Measurements from ENCODE around the gene CHGA. TPM values are rescaled to one million over a fixed set of nuclear protein-coding genes. Genes with fewer than 3 reads are reported as not detected.

The CHGA gene
- total and polyA plus RNA-seq, 2 of the 8 experiments (the other 6 are each of a cell fraction or from before 2014, with no cell fraction given) = 17.5 to 28.2 TPM

GRCh38 chr14:92892589-92892988, 30.4 kb upstream of the CHGA start:
- FAIRE-seq = no peak

More at GRCh38 chr14:92892589-92892988, 30.4 kb upstream of the CHGA start:
- no peak for TF ChIP-seq ATF2 (IDR thresholded peaks at IDR 0.05; ENCODE audit: low read length)
- TF ChIP-seq TAF1 (IDR thresholded peaks at IDR 0.05; ENCODE audit: low read depth, low read length) = no peak
- TF ChIP-seq CREB1 (IDR thresholded peaks at IDR 0.05) = no peak
- TF ChIP-seq TEAD4 (IDR thresholded peaks at IDR 0.05; ENCODE audit: low read depth, low read length) = no peak
- TF ChIP-seq HDAC6 (IDR thresholded peaks at IDR 0.05; ENCODE audit: low read depth, low read length) = no peak
- TF ChIP-seq NANOG (IDR thresholded peaks at IDR 0.05; ENCODE audit: insufficient read depth, low read depth, low read length, poor library complexity, severe bottlenecking) = no peak
- TF ChIP-seq NRF1 (IDR thresholded peaks at IDR 0.05; ENCODE audit: low read depth, low read length) = no peak
- TF ChIP-seq FOSL1 (IDR thresholded peaks at IDR 0.05; ENCODE audit: insufficient read depth, low read depth, low read length) = no peak
- TF ChIP-seq RBBP5 (IDR thresholded peaks at IDR 0.05; ENCODE audit: borderline replicate concordance, low read depth, low read length) = no peak
- no peak for TF ChIP-seq RNF2 (IDR thresholded peaks at IDR 0.05; ENCODE audit: borderline replicate concordance, low read depth, low read length, missing control alignments, poor library complexity, severe bottlenecking)
- Histone ChIP-seq H3K4me2 (ENCODE audit: insufficient read depth in 1 of 2, low read depth in 2 of 2, low read length in 2 of 2) (no peak overlapping the region), H2BK15ac (ENCODE audit: low read length) (no peak overlapping the region), H3K36me3 (ENCODE audit: control insufficient read depth in 2 of 4, insufficient read depth in 4 of 4, low read length in 3 of 4) (no peaks in the 10 kb centered on the region), H3K79me2 (ENCODE audit: control insufficient read depth in 1 of 2, insufficient read depth in 2 of 2, low read length in 2 of 2) (no peaks in the 10 kb centered on the region), H3K18ac (ENCODE audit: extremely low read depth, low read length) (no peak overlapping the region), H2BK120ac (replicated peaks; ENCODE audit: low read depth, low read length) (no peak overlapping the region), H2BK20ac (ENCODE audit: low read length) (no peak overlapping the region), H3K4me3 (ENCODE audit: extremely low read depth in 1 of 4, insufficient read depth in 2 of 4, low read depth in 3 of 4, low read length in 4 of 4) (no peak overlapping the region), H4K91ac (replicated peaks; ENCODE audit: insufficient read length, low read length) (no peak overlapping the region), H3K27ac (ENCODE audit: low read depth, low read length) (no peak overlapping the region), H4K8ac (ENCODE audit: extremely low read depth, insufficient read depth, low read length) (no peak overlapping the region), H2BK12ac (ENCODE audit: low read depth, low read length) (no peak overlapping the region), H3K23ac (ENCODE audit: insufficient read length) (no peak overlapping the region), H3K79me1 (ENCODE audit: low read depth, low read length) (no peaks in the 10 kb centered on the region), H3K23me2 (ENCODE audit: low read depth, low read length) (peaks cover 2% of the 10 kb centered on the region; the same call in 1 of the 2 replicates), H2AK5ac (ENCODE audit: low read depth, low read length) (no peak overlapping the region), H3K4ac (replicated peaks; ENCODE audit: insufficient read length, low read depth, low read length) (no peak overlapping the region), H3K14ac (ENCODE audit: insufficient read length) (no peak overlapping the region), H3K56ac (replicated peaks; ENCODE audit: insufficient read length, low read depth, low read length) (no peak overlapping the region), H3K9ac (replicated peaks in 1 of 4; ENCODE audit: extremely low read depth in 1 of 4, low read depth in 3 of 4, low read length in 3 of 4) (no peak overlapping the region), H2BK5ac (ENCODE audit: low read depth, low read length) (no peak overlapping the region), H2AFZ (ENCODE audit: low read length) (no peak overlapping the region), H4K20me1 (replicated peaks in 1 of 2; ENCODE audit: control insufficient read depth in 1 of 2, insufficient read depth in 2 of 2, low read length in 2 of 2) (no peaks in the 10 kb centered on the region), H3K9me3 (ENCODE audit: insufficient read depth in 2 of 2, low read depth in 1 of 2, low read length in 1 of 2) (no peaks in the 10 kb centered on the region), H3K27me3 (replicated peaks in 1 of 4; ENCODE audit: control insufficient read depth in 3 of 4, extremely low read depth in 1 of 4, insufficient read depth in 3 of 4, low read length in 3 of 4) (no peaks in the 10 kb centered on the region; a peak in 3 of 7 replicates), H4K5ac (ENCODE audit: insufficient read length, low read depth, low read length) (no peak overlapping the region), H3K4me1 (replicated peaks in 1 of 4; ENCODE audit: control insufficient read depth in 3 of 4, insufficient read depth in 4 of 4, low read length in 3 of 4) (no peaks in the 10 kb centered on the region; a peak in 1 of 7 replicates)
- ChIA-PET POLR2A (ENCODE audit: partially characterized antibody) (no interaction called here), CTCF (ENCODE audit: partially characterized antibody) (interaction anchor here (1.0 to 1.7 kb wide), 3 partner anchors 11 to 23 kb away, joined by 3 to 8 read pairs (median 4); no protein-coding TSS in a partner anchor)
- DNase-seq (ENCODE audit: low read depth in 1 of 2, low spot score in 2 of 2) = no peak

All from H1 (cell line).